Heart left ventricle (tissue), 16 donors: Measurements from ENCODE around the gene TRAM2. TPM values are rescaled to one million over a fixed set of nuclear protein-coding genes. Genes with fewer than 3 reads are reported as not detected.

Experiments
- ATAC-seq, 4 donors: fragments of 200-7000 bp; cut with Tn5 transposase; one replicate each; pipeline ENCODE4 v1.9.1; 2020 to 2022; ENCODE audit warnings: moderate library complexity in 4 of 4, mild to moderate bottlenecking in 3 of 4, moderate number of reproducible peaks in 1 of 4
- DNase-seq, 5 donors: peaks; one replicate each; pipeline ENCODE4 v3.0.0-alpha.2; 2020
- H3K27ac ChIP-seq, 12 donors: fragments of 200-600 bp; sonication (generic) in 4 of 12; one replicate each; pipeline versions ENCODE4 v1.5.0 to v1.8.0; 2016 to 2022; ENCODE audit warnings: mild to moderate bottlenecking in 2 of 12
- H3K27me3 ChIP-seq, 9 donors: fragments of 200-600 bp; sonication (generic) in 2 of 9; one replicate each; pipeline versions ENCODE4 v1.5.1 to v1.8.0; 2016 to 2022; ENCODE audit warnings: mild to moderate bottlenecking in 3 of 9
- H3K36me3 ChIP-seq, 9 donors: fragments of 200-600 bp; sonication (generic) in 2 of 9; one replicate each; pipeline versions ENCODE4 v1.5.0 to v1.8.0; 2018 to 2022; ENCODE audit warnings: mild to moderate bottlenecking in 2 of 9
- H3K4me1 ChIP-seq, 12 donors: fragments of 200-600 bp; sonication (generic) in 4 of 12; one replicate each; pipeline versions ENCODE4 v1.5.0 to v1.8.0; 2016 to 2022; ENCODE audit warnings: mild to moderate bottlenecking in 3 of 12
- H3K4me3 ChIP-seq, 12 donors: fragments of 200-600 bp; sonication (generic) in 4 of 12; one replicate each; pipeline versions ENCODE4 v1.5.0 to v1.8.0; 2017 to 2022; ENCODE audit warnings: mild to moderate bottlenecking in 9 of 12, moderate library complexity in 4 of 12
- H3K9me3 ChIP-seq, 12 donors: fragments of 200-600 bp; sonication (generic) in 4 of 12; one replicate each; pipeline versions ENCODE4 v1.5.0 to v1.8.0; 2016 to 2022; ENCODE audit warnings: mild to moderate bottlenecking in 1 of 12
- CTCF ChIP-seq, 12 donors: fragments of 200-600 bp; sonication (generic) in 4 of 12; IDR thresholded peaks; one replicate each; pipeline versions ENCODE4 v1.5.0 to v1.8.0; 2018 to 2022; ENCODE audit warnings: antibody characterized with exemption in 12 of 12, mild to moderate bottlenecking in 5 of 12
- POLR2A ChIP-seq, 2 donors: fragments of 450-650 bp; IDR thresholded peaks; one replicate each; pipeline ENCODE4 v1.6.1; 2017; ENCODE audit warnings: antibody characterized with exemption in 2 of 2, mild to moderate bottlenecking in 2 of 2, moderate library complexity in 2 of 2
- WGBS, 4 donors: extraction: QIAGEN DNeasy Blood & Tissue Kit in 2 of 4; methylation state at CpG; one replicate each; pipeline versions ENCODE4 v1.1.5 to v1.1.7; 2013 to 2018; 5-methylcytosine and 5-hydroxymethylcytosine counted together
- intact Hi-C, 10 donors: fragments of 100-400 bp; cut with DNase I; formaldehyde crosslinking; loops; one replicate each; pipeline versions ENCODE4 v1.11.1 to v1.14.2; 2022
- polyA plus RNA-seq, 2 donors: library from polyadenylated mRNA; stranded (reverse); fragments of 200-250 nt; gene quantifications; one replicate each; pipeline ENCODE4 v1.2.3, GENCODE V29; 2013
- total RNA-seq, 9 donors: library from RNA; depleted of rRNA in 2 of 9; stranded (reverse); fragments of >200 nt in 2 of 9; fragmentation: NEBNext Ultra II Directional in 3 of 9; extraction: Animal tissue kit (Norgen Biotek cat#: 25700) in 3 of 9; gene quantifications; one replicate each; pipeline versions ENCODE4 v1.1.0 to v1.2.4, GENCODE V29; 2016 to 2023
- donor health status: ischemic (EF 13 %, LVEDD 7.1; RV severe dilation, severe dysfunction).
- donor health status: healthy with polysubstance abuse.
- donor health status: DM: no; HTN: yes; CAD: no.
- donor health status: DM: no; HTN: no; CAD: no.
- donor health status: ischemic (EF 25% LVEDD 6.9; RV normal size, moderate dysfunction).
- donor health status: ischemic (EF 25% LVEDD 5.7; RV mildly dilated, moderate dysfunction).
- donor health status: healthy.
- donor health status: DM: yes; HTN: yes; CAD: no.
- donor health status: ischemic (EF 35%, LVEDD 5.7; RV mildly dilated, moderate dysfunction).
- donor health status: nonischemic (EF 11% LVEDD 7.7; RV severe dilation, severe dysfunction).
- donor health status: DM: yes; HTN: yes; CAD: no.
- donor health status: PGD.
- donor health status: ischemic (EF 29% LVEDD 5.4; RV normal size, mild dysfunction).
- donor health status: nonischemic (EF 23%, LVEDD 6.1; RV moderate dilation, normal function).

Gene TRAM2
- total and polyA plus RNA-seq, 11 donors: 4.7 to 19.0 (median 12.1) TPM

DNA sequence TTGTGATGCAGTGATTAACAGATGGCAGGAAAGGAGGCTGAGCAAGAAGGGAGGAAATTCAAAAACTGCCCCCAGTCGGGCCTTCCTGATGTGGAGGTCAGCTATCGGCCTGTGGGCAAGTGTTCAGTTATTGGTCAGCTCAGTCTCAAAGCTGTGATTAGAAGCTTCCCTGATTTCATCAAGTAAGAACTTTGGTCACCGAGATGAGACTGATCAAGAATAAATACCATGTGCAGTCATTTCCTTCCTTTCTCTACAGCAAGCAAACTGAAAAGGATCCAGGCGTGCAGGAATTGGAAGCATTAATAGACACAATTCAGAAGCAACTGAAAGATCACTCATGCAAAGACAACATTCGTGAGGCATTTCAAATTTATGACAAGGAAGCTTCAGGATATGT, 87.0 kb downstream of the TRAM2 start:
- no peak for DNase-seq
- Histone ChIP-seq H3K27me3 (no peaks in the 10 kb centered on the region), H3K27ac (no peak overlapping the region), H3K9me3 (peaks cover 0 to 4% (median 0%) of the 10 kb centered on the region in 12 donors), H3K4me1 (peaks cover 0 to 25% (median 4%) of the 10 kb centered on the region in 12 donors), H3K36me3 (peaks cover 0 to 4% (median 0%) of the 10 kb centered on the region in 9 donors), H3K4me3 (no peak overlapping the region)
- intact Hi-C loops: loop anchor here in 3 of 10 donors (10.0 kb wide), 1 partner anchor 175 kb away; no protein-coding TSS in a partner anchor
- 52 to 70% (median 59%) methylated on average over 5 of the region's 5 CpGs for WGBS, 4 donors
- peak in 2 of 4 donors; percentile 16 to 47 for ATAC-seq
- no peak for TF ChIP-seq CTCF (IDR thresholded peaks at IDR 0.05)
- TF ChIP-seq POLR2A (IDR thresholded peaks at IDR 0.05): no peak

DNA sequence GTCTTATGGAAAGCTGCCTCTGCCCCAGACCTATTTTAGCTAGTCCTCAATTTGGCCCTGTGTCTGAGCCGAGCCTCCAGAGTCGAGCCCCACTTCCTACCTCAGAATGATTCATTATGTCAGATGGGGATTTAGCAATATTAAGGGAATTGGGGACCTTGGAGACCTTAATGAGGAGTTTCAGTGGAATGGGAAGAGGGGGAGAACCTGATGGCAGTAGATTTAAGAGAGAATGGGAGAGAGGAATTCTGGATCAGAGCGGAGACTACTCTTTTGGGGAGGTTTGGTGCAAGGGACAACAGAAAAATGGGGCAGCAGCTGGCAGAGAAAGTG, 93.2 kb downstream of the TRAM2 start:
- intact Hi-C loops: loop anchor here in 1 of 10 donors (10.0 kb wide), 1 partner anchor 181 kb away; no protein-coding TSS in a partner anchor
- ATAC-seq: no peak
- WGBS, 4 donors: 82 to 90% (median 84%) methylated on average over 3 of the region's 3 CpGs

GRCh38 chr6:52482903-52483670, 93.8 kb downstream of the TRAM2 start:
- 67 to 86% (median 77%) methylated on average over 7 of the region's 7 CpGs for WGBS, 4 donors
- Histone ChIP-seq H3K27me3 (no peaks in the 10 kb centered on the region), H3K27ac (no peak overlapping the region), H3K36me3 (peaks cover 0 to 9% (median 0%) of the 10 kb centered on the region in 9 donors), H3K9me3 (no peaks in the 10 kb centered on the region), H3K4me1 (peaks cover 0 to 5% (median 0%) of the 10 kb centered on the region in 12 donors), H3K4me3 (no peak overlapping the region)
- DNase-seq (no peak), ATAC-seq (peak in 1 of 4 donors; percentile 29)
- intact Hi-C loops: loop anchor here in 1 of 10 donors (10.0 kb wide), 1 partner anchor 182 kb away; no protein-coding TSS in a partner anchor
- TF ChIP-seq CTCF (IDR thresholded peaks at IDR 0.05): no peak
- TF ChIP-seq POLR2A (IDR thresholded peaks at IDR 0.05): no peak

More for the DNA sequence above, 93.2 kb downstream of the TRAM2 start:
- H3K9me3 ChIP-seq: no peaks in the 10 kb centered on the region
- H3K4me3 ChIP-seq: no peak overlapping the region
- peaks cover 0 to 9% (median 0%) of the 10 kb centered on the region in 9 donors for H3K36me3 ChIP-seq
- no peak for DNase-seq
- TF ChIP-seq POLR2A (IDR thresholded peaks at IDR 0.05) (no peak), CTCF (IDR thresholded peaks at IDR 0.05) (no peak)
- H3K27me3 ChIP-seq: no peaks in the 10 kb centered on the region
- H3K4me1 ChIP-seq: peaks cover 0 to 5% (median 0%) of the 10 kb centered on the region in 12 donors
- no peak overlapping the region for H3K27ac ChIP-seq

- 39 to 45% (median 42%) methylated on average over 2 of the region's 2 CpGs for WGBS, 4 donors
- Histone ChIP-seq H3K9me3 (no peaks in the 10 kb centered on the region), H3K36me3 (peaks cover 0 to 13% (median 0%) of the 10 kb centered on the region in 9 donors), H3K27me3 (no peaks in the 10 kb centered on the region), H3K27ac (no peak overlapping the region), H3K4me3 (no peak overlapping the region), H3K4me1 (no peaks in the 10 kb centered on the region)
- intact Hi-C loops: no loop called here
- TF ChIP-seq CTCF (IDR thresholded peaks at IDR 0.05) (no peak), POLR2A (IDR thresholded peaks at IDR 0.05) (no peak)
- ATAC-seq (no peak), DNase-seq (no peak)
Measured at GRCh38 chr6:52475307-52475706, 101.6 kb downstream of the TRAM2 start.
